Measurements from ENCODE around the gene RUNX1. TPM values are rescaled to one million over a fixed set of nuclear protein-coding genes. Genes with fewer than 3 reads are reported as not detected.

Gene RUNX1
- total RNA-seq, 1 experiment from 2014 or later, result 86.2 TPM

DNA sequence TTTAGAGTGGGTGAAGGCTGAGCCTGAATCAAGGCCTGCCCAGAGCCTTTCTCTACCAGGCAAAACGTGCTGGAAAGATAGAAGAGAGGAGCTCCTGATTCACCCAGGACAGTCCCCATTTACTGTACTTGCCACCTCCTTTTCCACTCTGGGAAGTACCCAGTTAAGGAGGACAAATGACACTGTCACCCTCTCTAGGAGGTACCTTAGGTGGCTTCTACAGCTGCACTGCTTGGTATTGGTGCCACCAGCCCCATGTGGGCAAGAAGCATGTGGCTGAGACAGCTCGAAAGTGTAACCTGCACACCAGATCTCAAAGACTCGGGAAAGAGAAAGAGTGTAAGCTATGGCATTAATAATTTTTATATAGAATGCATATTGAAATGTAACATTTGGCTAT lies 42.3 kb downstream of the RUNX1 start:
- no peak for DNase-seq (ENCODE audit: unreplicated experiment)
- Mint-ChIP-seq H3K9me3 (ENCODE audit: unreplicated experiment) (no peaks in the 10 kb centered on the region), H3K4me3 (ENCODE audit: unreplicated experiment) (no peak overlapping the region), H3K36me3 (ENCODE audit: insufficient read depth, unreplicated experiment) (peaks cover 6% of the 10 kb centered on the region), H3K4me1 (ENCODE audit: insufficient read depth, unreplicated experiment) (no peaks in the 10 kb centered on the region), H3K27ac (ENCODE audit: low read depth, unreplicated experiment) (no peak overlapping the region), H3K27me3 (ENCODE audit: insufficient read depth, unreplicated experiment) (no peaks in the 10 kb centered on the region)
- TF ChIP-seq, protein P1, sequence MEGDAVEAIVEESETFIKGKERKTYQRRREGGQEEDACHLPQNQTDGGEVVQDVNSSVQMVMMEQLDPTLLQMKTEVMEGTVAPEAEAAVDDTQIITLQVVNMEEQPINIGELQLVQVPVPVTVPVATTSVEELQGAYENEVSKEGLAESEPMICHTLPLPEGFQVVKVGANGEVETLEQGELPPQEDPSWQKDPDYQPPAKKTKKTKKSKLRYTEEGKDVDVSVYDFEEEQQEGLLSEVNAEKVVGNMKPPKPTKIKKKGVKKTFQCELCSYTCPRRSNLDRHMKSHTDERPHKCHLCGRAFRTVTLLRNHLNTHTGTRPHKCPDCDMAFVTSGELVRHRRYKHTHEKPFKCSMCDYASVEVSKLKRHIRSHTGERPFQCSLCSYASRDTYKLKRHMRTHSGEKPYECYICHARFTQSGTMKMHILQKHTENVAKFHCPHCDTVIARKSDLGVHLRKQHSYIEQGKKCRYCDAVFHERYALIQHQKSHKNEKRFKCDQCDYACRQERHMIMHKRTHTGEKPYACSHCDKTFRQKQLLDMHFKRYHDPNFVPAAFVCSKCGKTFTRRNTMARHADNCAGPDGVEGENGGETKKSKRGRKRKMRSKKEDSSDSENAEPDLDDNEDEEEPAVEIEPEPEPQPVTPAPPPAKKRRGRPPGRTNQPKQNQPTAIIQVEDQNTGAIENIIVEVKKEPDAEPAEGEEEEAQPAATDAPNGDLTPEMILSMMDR (IDR thresholded peaks at IDR 0.05; ENCODE audit: unreplicated experiment), result no peak
- POLR2A ChIA-PET, result no interaction called here
- intact Hi-C loops (cut with micrococcal nuclease), result no loop called here
- CTCF ChIA-PET, result interaction anchor here (0.5 kb wide), 1 partner anchor 349 kb away, joined by 3 read pairs; no protein-coding TSS in a partner anchor
- no TSS peak for BruUV-seq (replicated peaks)

DNA sequence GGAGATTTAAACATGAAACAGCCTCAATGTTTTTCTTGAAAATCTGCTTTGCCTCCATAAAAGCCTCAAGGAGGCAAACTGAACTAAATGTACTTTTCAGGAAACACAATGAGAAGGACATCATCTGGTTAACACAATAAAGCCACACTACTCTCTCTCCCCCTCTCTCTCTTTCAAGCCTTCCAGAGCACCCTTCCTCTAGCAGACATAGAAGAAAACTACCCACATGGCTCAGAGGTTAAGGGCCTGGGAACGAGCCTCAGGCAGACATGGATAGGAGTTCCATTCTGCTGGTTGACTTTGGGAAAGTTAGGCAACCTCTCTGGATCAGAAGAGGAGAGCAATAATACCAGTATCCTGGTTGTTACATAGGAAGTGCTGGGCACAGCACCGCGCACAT lies 42.9 kb downstream of the RUNX1 start:
- Mint-ChIP-seq H3K4me3 (ENCODE audit: unreplicated experiment) (no peak overlapping the region), H3K9me3 (ENCODE audit: unreplicated experiment) (no peaks in the 10 kb centered on the region), H3K36me3 (ENCODE audit: insufficient read depth, unreplicated experiment) (peaks cover 6% of the 10 kb centered on the region), H3K27ac (ENCODE audit: low read depth, unreplicated experiment) (no peak overlapping the region), H3K4me1 (ENCODE audit: insufficient read depth, unreplicated experiment) (no peaks in the 10 kb centered on the region), H3K27me3 (ENCODE audit: insufficient read depth, unreplicated experiment) (no peaks in the 10 kb centered on the region)
- no TSS peak for BruUV-seq (replicated peaks)
- TF ChIP-seq, protein P1 (IDR thresholded peaks at IDR 0.05; ENCODE audit: unreplicated experiment), result no peak
- intact Hi-C loops (cut with micrococcal nuclease), result no loop called here
- no peak for DNase-seq (ENCODE audit: unreplicated experiment)
- POLR2A ChIA-PET, result no interaction called here
- CTCF ChIA-PET, result no interaction called here

DNA sequence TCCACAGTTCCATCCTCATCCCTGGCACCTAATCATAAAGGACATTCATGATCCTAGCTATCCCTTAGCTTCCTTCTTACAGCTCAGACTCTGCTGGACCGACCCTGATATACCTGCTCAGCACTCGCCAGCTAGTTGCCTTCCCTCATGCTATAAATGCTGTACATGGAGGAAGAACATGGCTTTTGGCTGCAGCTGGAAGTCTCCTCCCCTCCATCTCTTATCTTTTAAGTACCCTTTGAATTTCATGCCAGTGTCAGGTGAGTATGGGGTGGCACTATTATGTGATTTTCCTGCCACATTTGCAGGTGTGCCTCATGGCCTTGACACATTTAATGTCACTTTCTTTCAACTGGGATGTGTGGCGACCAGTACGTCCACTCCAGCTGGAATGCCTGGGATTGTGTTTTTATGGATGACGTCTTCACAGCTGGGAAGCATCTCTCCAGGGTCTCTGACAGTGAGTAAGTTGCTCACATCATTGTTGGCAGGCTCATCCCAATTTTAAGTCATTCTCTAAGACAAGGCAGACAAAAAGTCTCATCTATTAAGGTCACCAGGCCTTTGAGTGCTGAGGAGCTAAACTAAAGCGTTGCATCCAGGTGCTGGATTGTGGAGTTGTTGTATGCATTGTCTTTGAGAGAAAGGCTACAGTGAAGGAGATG lies 43.4 kb downstream of the RUNX1 start:
- POLR2A ChIA-PET, result no interaction called here
- H3K27ac Mint-ChIP-seq (ENCODE audit: low read depth, unreplicated experiment), result no peak overlapping the region
- no peak for DNase-seq (ENCODE audit: unreplicated experiment)

DNA sequence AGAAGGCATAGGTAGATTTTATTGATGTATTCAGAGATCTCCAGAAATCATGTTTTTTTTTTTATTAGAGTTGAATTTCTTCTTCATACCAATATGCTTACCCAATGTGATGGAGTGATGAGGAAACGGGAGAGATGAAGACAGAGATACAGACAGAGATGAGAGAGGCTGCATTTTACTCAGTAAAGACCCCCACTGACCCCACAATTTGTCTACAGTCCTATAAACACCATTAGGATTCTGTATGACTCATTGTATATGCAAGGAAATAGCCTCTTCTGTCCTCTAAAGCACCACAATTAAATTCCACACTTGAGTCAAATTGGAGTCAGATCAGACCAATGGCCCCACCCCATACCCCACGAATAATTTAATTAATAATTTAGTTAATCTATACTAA lies 44.0 kb downstream of the RUNX1 start:
- no peaks in the 10 kb centered on the region for H3K27me3 Mint-ChIP-seq (ENCODE audit: insufficient read depth, unreplicated experiment)
- H3K36me3 Mint-ChIP-seq (ENCODE audit: insufficient read depth, unreplicated experiment), result peaks cover 6% of the 10 kb centered on the region
- no TSS peak for BruUV-seq (replicated peaks)
- H3K9me3 Mint-ChIP-seq (ENCODE audit: unreplicated experiment), result no peaks in the 10 kb centered on the region
- no peaks in the 10 kb centered on the region for H3K4me1 Mint-ChIP-seq (ENCODE audit: insufficient read depth, unreplicated experiment)
- H3K27ac Mint-ChIP-seq (ENCODE audit: low read depth, unreplicated experiment), result no peak overlapping the region
- intact Hi-C loops (cut with micrococcal nuclease), result no loop called here
- TF ChIP-seq, protein P1 (IDR thresholded peaks at IDR 0.05; ENCODE audit: unreplicated experiment), result no peak
- no peak for DNase-seq (ENCODE audit: unreplicated experiment)
- POLR2A ChIA-PET, result no interaction called here
- H3K4me3 Mint-ChIP-seq (ENCODE audit: unreplicated experiment), result no peak overlapping the region
- CTCF ChIA-PET, result interaction anchor here (0.7 kb wide), 1 partner anchor 882 kb away, joined by 6 read pairs; no protein-coding TSS in a partner anchor

More for the DNA sequence above, 43.4 kb downstream of the RUNX1 start:
- no peaks in the 10 kb centered on the region for H3K4me1 Mint-ChIP-seq (ENCODE audit: insufficient read depth, unreplicated experiment)
- intact Hi-C loops (cut with micrococcal nuclease), result no loop called here
- no peak overlapping the region for H3K4me3 Mint-ChIP-seq (ENCODE audit: unreplicated experiment)
- no TSS peak for BruUV-seq (replicated peaks)
- no peaks in the 10 kb centered on the region for H3K27me3 Mint-ChIP-seq (ENCODE audit: insufficient read depth, unreplicated experiment)
- H3K36me3 Mint-ChIP-seq (ENCODE audit: insufficient read depth, unreplicated experiment), result peaks cover 6% of the 10 kb centered on the region
- TF ChIP-seq, protein P1 (IDR thresholded peaks at IDR 0.05; ENCODE audit: unreplicated experiment), result no peak
- no peaks in the 10 kb centered on the region for H3K9me3 Mint-ChIP-seq (ENCODE audit: unreplicated experiment)
- CTCF ChIA-PET, result interaction anchor here (0.6 kb wide), 1 partner anchor 1106 kb away, joined by 3 read pairs; no protein-coding TSS in a partner anchor
